Endothelial cell (in vitro differentiated cells): ENCODE measurements around the gene GTPBP3. TPM values are rescaled to one million over a fixed set of nuclear protein-coding genes. Genes with fewer than 3 reads are reported as not detected.
A peak's percentile ranks its signal among the peaks of the same experiment; 100 is the strongest.

Source experiments
- DNase-seq: peaks from one replicate; pipeline ENCODE4 v3.0.0; 2021; ENCODE audit warnings: low spot score
- H3K27ac Mint-ChIP-seq: one replicate; pipeline ENCODE4 v1.8.0; 2021; ENCODE audit warnings: mixed read lengths, inconsistent platforms; ENCODE audit not compliant: unreplicated experiment
- H3K27me3 Mint-ChIP-seq: one replicate; pipeline ENCODE4 v1.8.0; 2021; ENCODE audit warnings: mild to moderate bottlenecking, moderate library complexity, mixed read lengths, inconsistent platforms; ENCODE audit not compliant: unreplicated experiment
- H3K36me3 Mint-ChIP-seq: one replicate; pipeline ENCODE4 v1.8.0; 2021; ENCODE audit warnings: mild to moderate bottlenecking, low read depth, mixed read lengths, inconsistent platforms; ENCODE audit not compliant: unreplicated experiment
- H3K4me1 Mint-ChIP-seq: one replicate; pipeline ENCODE4 v1.8.0; 2021; ENCODE audit warnings: mild to moderate bottlenecking, mixed read lengths, inconsistent platforms; ENCODE audit not compliant: unreplicated experiment
- H3K4me3 Mint-ChIP-seq: one replicate; pipeline ENCODE4 v1.8.0; 2021; ENCODE audit warnings: mild to moderate bottlenecking, mixed read lengths, inconsistent platforms; ENCODE audit not compliant: unreplicated experiment
- H3K9me3 Mint-ChIP-seq: one replicate; pipeline ENCODE4 v1.8.0; 2021; ENCODE audit warnings: mixed read lengths, inconsistent platforms; ENCODE audit not compliant: unreplicated experiment
- CTCF ChIP-seq: fragments of 200-600 bp; sonication (generic); IDR thresholded peaks from one replicate; pipeline ENCODE4 v1.5.0; 2021; ENCODE audit warnings: antibody characterized with exemption; ENCODE audit not compliant: unreplicated experiment
- total RNA-seq: library from RNA; stranded (reverse); fragmentation: NEBNext Ultra II Directional; extraction: Animal tissue kit (Norgen Biotek cat#: 25700); gene quantifications from one replicate; pipeline ENCODE4 v1.2.1, GENCODE V29; 2021; ENCODE audit not compliant: unreplicated experiment

GTPBP3 gene
- total RNA-seq, 1 donor from 2014 or later, result 27.3 TPM

GRCh38 chr19:17327068-17327653, 10.2 kb upstream of the GTPBP3 start:
- no peak overlapping the region for H3K27ac Mint-ChIP-seq
- peaks cover 16% of the 10 kb centered on the region for H3K36me3 Mint-ChIP-seq
- no peak overlapping the region for H3K4me3 Mint-ChIP-seq
- no peak for DNase-seq
- H3K4me1 Mint-ChIP-seq, result no peaks in the 10 kb centered on the region
- no peak for TF ChIP-seq CTCF
- peaks cover 15% of the 10 kb centered on the region for H3K27me3 Mint-ChIP-seq
- H3K9me3 Mint-ChIP-seq, result no peaks in the 10 kb centered on the region

DNA sequence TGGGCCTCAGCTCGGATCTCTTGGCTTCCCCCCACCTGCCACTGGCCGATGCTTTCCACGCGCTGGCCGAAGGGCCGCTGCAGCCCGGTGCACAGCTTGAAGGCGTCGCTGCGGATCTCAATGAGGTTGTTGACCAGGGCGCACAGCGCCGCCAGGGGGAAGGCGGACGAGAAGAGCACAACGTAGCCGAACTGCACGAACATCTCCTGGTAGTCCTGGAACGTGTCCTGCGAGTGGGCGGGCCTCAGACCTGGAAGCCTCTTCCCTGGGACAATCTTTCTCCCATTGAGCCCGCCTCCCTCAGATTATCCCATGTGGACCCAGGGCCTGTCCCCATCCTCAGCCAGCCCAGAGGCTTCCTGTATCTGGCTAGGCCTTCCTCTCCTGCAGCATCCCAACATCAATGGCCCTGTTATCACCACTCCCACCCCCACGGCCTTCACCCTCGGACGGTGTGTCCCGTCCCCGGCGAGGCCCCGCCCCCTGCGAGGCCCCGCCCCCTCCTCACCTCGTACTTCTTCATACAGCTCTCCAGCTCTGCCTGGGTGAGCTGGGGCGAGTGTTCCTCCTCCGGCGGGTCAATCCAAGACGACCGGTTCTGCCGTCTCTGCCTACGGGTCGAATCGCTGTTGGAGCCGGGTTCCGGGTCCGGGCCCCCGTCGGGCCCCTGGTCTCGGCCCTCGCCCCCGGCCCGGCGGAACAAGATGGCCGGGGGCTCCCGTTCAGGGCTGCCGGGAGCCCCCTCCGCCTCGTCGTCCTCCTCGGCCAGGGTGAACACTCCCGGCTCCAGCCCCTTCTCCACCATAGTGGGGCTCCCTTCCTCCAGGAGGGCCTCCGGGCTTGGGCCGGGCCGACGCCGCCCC, 9.5 kb upstream of the GTPBP3 start:
- Mint-ChIP-seq H3K27me3 (peaks cover 12% of the 10 kb centered on the region), H3K4me1 (no peaks in the 10 kb centered on the region), H3K27ac (no peak overlapping the region), H3K9me3 (no peaks in the 10 kb centered on the region), H3K36me3 (peaks cover 14% of the 10 kb centered on the region), H3K4me3 (peak overlapping the region; percentile 84)
- no peak for TF ChIP-seq CTCF
- peak; percentile 84 for DNase-seq

- Mint-ChIP-seq H3K4me1 (peaks cover under 1% of the 10 kb centered on the region), H3K27me3 (peaks cover 13% of the 10 kb centered on the region), H3K27ac (no peak overlapping the region), H3K4me3 (no peak overlapping the region), H3K9me3 (no peaks in the 10 kb centered on the region), H3K36me3 (peaks cover 11% of the 10 kb centered on the region)
- DNase-seq, result no peak
- no peak for TF ChIP-seq CTCF
Observed at GRCh38 chr19:17328517-17329365, 8.6 kb upstream of the GTPBP3 start.

GRCh38 chr19:17329366-17330261, 7.7 kb upstream of the GTPBP3 start:
- Mint-ChIP-seq H3K36me3 (peaks cover 13% of the 10 kb centered on the region), H3K27me3 (peaks cover 13% of the 10 kb centered on the region), H3K9me3 (no peaks in the 10 kb centered on the region), H3K4me1 (peaks cover 3% of the 10 kb centered on the region), H3K4me3 (peak overlapping the region; percentile 56), H3K27ac (no peak overlapping the region)
- no peak for DNase-seq
- no peak for TF ChIP-seq CTCF
